Fibroblast of gingiva (primary cell): ENCODE results near the gene SRMS.
A peak's percentile ranks its signal among the peaks of the same experiment; 100 is the strongest.
"Not testable (repeated sequence)": the region's sequence is repeated elsewhere in the genome, so short reads cannot be mapped to it uniquely, and the experiment has no call there.

ENCODE experiments used
- DNase-seq: peaks from one replicate; pipeline ENCODE4 v3.0.0-alpha.2; 2011; ENCODE audit warnings: low read depth

The SRMS gene

GRCh38 chr20:63522091-63522868 is 25.3 kb downstream of the SRMS start:
- DNase-seq, result no peak

- DNase-seq, result no peak
Observed at GRCh38 chr20:63521602-63522001, 25.9 kb downstream of the SRMS start.

DNA sequence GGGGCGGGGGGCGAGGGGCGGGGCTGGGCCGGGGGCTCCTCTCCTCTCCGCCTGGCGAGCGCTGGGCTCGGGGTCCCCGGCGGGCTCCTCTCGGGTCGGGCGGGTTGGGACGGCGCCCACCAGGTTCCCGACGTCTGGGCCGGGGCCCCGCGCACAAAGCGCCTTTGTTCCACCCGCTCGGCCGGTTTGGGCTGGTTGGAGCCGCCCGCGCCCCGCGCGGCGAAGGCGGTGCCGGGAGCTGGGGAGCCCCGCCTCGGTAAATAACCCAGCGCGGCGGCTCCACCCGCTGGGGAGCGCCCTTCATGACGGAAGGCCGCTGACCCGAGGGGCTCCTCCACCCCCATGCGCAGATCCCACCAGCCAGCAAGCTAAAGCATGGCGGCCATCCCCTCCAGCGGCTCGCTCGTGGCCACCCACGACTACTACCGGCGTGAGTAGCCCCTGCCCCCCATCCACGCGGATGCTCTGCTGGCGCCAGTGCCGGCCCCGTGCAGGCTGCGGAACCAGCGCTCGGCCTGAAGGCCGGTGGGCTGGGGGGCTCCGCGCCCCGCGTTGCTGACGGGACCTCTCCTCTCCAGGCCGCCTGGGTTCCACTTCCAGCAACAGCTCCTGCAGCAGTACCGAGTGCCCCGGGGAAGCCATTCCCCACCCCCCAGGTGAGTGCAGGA is 26.5 kb downstream of the SRMS start:
- peak; percentile 42 for DNase-seq

DNA sequence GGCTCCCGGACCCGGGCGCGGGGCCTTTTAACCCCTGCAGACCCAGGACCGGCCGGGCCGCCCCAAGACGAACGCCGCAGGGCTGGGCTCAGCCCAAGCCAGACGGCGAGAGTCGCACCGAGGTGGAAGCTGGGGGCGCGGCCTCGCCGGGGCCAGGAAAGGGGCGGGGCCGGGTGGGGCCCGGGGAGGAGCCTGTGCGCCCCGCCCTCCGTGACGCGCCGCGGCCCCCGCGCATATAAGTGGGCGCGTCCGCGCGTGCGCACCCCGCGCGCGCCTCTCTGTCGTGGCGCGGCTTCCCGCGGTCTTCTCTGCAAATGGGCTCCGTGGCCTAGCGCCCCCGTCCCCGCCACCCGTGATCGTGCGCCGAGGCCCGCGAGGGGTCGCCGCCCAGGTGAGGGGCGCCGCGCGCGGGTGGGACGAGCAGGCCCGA is 27.0 kb downstream of the SRMS start, which contains the start of gene PPDPF:
PPDPF (plus strand) TSS at position 262 of the 430 bp plus-strand sequence. CDS start 544 bp downstream, outside the sequence.
- peak; percentile 76 for DNase-seq

DNA sequence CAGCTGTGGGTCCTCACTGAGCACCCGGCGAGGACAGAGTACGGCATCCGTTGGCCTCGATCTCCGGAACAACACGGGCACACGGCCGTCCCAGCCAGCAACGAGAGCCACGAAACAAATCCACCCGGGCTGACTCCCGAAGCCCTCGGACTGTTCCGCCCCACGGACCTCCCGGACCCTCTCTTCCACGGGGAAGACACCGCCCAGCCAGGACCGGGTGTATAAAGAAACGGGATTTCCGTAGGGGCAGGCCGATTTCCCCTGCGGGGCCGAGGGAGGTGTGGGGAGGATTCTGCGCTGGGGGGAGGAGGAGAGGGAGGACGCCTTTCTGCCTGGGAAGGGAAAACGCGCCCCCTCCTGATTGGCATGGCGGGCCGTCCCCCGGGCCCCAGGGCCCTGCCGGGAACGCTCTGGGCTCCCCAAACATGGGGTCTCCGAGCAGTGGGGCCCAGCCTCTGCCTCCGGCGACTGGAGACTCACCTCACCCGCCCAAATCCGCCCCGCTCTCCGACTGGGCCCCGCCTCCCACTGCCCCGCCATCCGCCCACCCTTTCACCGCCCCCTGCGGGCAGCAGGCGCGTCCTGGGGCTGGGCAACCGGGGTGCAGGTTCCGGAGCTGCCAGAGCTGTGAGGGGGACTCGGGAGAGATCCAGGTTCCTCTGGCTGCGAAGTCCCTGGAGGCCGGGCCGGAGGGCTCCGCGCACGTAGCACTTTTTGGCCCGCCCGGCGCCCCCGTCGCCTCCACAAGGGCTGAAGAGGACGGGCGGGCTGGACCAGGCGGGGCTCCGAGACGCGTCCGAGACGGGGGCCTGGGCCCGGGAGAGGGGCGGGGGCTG is 27.7 kb downstream of the SRMS start:
- peak; percentile 34 for DNase-seq

- DNase-seq, result no peak
Observed at GRCh38 chr20:63518946-63519667, 28.4 kb downstream of the SRMS start.

- DNase-seq, result no peak
Observed at GRCh38 chr20:63518351-63518861, 29.1 kb downstream of the SRMS start.

- no peak for DNase-seq
Observed at GRCh38 chr20:63517376-63518309, 29.9 kb downstream of the SRMS start.

DNA sequence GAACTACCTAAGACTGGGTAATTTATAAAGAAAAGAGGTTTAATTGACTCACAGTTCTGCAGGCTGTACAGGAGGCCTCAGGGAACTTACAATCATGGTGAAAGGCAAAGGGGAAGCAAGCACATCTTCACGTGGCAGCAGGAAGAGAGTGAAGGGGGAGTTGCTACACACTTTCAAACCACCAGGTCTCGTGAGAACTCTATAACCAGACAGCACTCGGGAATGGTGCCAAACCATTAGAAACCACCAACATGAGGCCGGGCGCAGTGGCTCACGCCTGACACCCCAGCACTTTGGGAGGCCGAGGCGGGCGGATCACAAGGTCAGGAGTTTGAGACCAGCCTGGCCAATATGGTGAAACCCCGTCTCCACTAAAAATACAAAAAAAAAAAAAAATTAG is 33.0 kb downstream of the SRMS start:
- not testable (repeated sequence) for DNase-seq

- DNase-seq, result no peak
Observed at GRCh38 chr20:63513207-63513606, 34.3 kb downstream of the SRMS start.

DNA sequence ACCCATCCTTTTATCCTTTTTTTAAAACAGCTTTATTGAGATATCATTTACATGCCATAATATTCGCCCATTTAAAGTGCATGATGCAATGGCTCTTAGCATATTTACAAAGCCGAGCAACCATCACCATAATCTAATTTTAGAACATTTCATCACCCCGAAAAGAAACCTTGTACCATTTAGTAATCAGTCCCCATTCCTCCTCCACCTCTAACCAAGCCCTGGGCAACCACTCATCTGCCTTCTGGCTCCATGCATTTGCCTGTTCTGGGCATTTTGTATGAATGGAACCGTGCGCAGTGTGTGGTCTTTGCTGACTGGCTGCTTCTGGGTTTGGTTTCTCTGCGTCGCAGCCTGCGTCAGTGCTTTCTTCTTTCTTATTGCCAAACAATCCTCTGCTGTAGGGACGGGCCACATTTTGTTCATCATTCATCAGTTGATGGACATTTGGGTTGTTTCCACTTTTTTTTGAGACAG is 38.4 kb downstream of the SRMS start:
- DNase-seq, result peak; percentile 21

GRCh38 chr20:63508072-63508768 is 39.3 kb downstream of the SRMS start:
- DNase-seq, result no peak

GRCh38 chr20:63507083-63507743 is 40.3 kb downstream of the SRMS start:
- DNase-seq, result no peak

DNA sequence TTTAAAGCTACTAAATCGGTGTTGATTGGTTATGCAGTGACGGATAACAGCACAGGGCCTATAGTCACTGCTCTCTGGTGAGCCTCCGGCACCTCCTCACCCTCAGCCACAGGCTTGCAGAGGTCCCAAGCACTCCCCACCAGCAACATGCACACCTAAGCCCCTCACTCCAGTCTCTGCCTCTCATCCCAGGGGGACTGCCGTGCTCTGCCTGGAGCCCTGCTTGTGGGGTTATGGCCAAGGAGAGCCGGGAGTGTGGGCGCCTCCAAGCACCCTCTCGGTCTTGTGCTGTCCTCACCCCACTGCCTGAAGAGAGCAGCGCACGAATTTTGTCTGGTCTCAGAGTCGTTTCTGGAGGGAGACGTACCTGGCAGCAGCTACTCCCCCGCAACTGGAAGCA is 41.8 kb downstream of the SRMS start:
- DNase-seq, result no peak

DNA sequence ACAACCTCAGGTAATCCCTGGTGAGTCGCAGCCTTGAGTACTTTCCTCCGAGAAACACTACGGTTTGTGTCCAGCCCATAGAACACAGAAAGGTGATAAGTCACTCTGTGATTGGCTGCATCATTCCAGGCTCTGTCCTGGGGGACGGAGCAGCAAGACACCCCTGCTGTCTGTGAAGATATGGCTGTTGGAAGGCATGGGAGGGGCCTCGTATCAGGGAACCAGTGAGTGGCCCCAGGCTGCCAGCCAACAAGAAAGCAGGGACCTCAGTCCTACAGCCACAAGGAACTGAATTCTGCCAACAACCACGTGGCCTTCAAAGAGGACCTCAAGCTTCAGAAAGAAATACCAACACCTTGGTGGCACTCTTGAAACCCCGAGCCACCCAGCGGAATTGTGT is 42.3 kb downstream of the SRMS start:
- DNase-seq, result no peak

DNA sequence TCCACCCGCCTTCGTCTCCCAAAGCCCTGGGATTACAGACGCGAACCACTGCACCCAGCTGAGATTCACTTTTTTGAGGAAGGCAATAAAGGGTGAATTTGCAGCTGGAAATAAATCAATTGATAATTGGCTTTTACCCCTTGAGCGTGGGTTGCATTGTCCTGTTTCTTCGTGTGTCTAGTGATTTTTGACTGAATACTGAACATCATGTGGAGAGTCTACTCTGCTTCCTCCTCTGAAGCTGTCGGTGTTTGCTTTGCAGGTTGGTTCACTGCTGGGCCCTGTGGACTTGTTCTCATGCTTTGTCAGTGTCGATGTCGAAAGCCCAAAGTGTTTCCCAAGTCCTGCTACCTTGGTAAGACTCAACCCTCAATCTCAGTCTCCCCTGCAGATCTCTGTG is 42.9 kb downstream of the SRMS start:
- no peak for DNase-seq

- no peak for DNase-seq
Observed at GRCh38 chr20:63503524-63503923, 44.0 kb downstream of the SRMS start.

DNA sequence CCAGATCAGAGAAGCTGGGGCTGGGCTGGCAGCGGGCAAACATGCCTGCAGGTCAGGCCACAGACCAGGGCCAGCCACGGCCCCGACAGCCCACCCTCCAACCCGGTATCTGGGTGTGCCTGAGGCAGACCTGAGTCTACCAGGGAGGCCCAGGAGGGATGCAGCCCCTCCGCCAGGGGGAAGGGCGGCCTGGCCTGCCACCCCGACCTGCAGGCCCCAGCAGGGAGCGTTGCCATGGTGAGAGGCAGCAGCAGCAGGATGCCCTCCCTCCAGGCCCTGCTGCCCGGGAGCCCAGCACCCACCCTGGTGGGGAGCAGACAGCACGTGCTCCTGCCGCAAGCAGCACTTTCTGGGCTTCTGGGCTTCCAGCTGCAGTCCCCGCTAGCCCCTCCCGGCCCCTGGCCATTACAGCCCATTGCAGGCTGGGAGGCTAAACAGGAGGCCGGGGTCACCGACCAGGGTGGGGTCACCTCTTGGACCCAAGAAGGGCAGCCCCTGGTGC is 44.8 kb downstream of the SRMS start:
- no peak for DNase-seq
